Activated naive CD8-positive, alpha-beta T cell (primary cell): Measurements from ENCODE around the gene ADAM33.

Source experiments
- H3K27ac Mint-ChIP-seq: one replicate; pipeline ENCODE4 v1.8.0; 2021; ENCODE audit warnings: mixed read lengths
- H3K27me3 Mint-ChIP-seq: one replicate; pipeline ENCODE4 v1.8.0; 2021; ENCODE audit warnings: mixed read lengths
- H3K36me3 Mint-ChIP-seq: one replicate; pipeline ENCODE4 v1.8.0; 2021; ENCODE audit warnings: mixed read lengths
- H3K4me1 Mint-ChIP-seq: one replicate; pipeline ENCODE4 v1.8.0; 2021; ENCODE audit warnings: low read depth, mixed read lengths
- H3K4me3 Mint-ChIP-seq: one replicate; pipeline ENCODE4 v1.8.0; 2021; ENCODE audit warnings: mild to moderate bottlenecking, mixed read lengths
- H3K9me3 Mint-ChIP-seq: one replicate; pipeline ENCODE4 v1.8.0; 2021; ENCODE audit warnings: low read depth, mixed read lengths

The ADAM33 gene

GRCh38 chr20:3681931-3682781 lies at the start of gene ADAM33:
TSS of gene ADAM33 (minus strand) at chr20:3682010. CDS start at chr20:3682004, 6 bp downstream.
- H3K27ac Mint-ChIP-seq: no peak within 1 kb of the TSS
- H3K27me3 Mint-ChIP-seq: peaks cover 22% of the 10 kb centered on the region
- no peak within 1 kb of the TSS for H3K4me3 Mint-ChIP-seq
- no peaks in the 10 kb centered on the region for H3K36me3 Mint-ChIP-seq
- no peaks in the 10 kb centered on the region for H3K9me3 Mint-ChIP-seq
- H3K4me1 Mint-ChIP-seq: peaks cover 4% of the 10 kb centered on the region

GRCh38 chr20:3730803-3731672 lies 49.2 kb upstream of the ADAM33 start:
- H3K9me3 Mint-ChIP-seq: no peaks in the 10 kb centered on the region
- no peaks in the 10 kb centered on the region for H3K4me1 Mint-ChIP-seq
- H3K27ac Mint-ChIP-seq: no peak overlapping the region
- no peaks in the 10 kb centered on the region for H3K36me3 Mint-ChIP-seq
- H3K4me3 Mint-ChIP-seq: no peak overlapping the region
- H3K27me3 Mint-ChIP-seq: peaks cover 25% of the 10 kb centered on the region

- H3K27ac Mint-ChIP-seq: no peak overlapping the region
- H3K4me3 Mint-ChIP-seq: no peak overlapping the region
- no peaks in the 10 kb centered on the region for H3K9me3 Mint-ChIP-seq
- H3K27me3 Mint-ChIP-seq: peaks cover 28% of the 10 kb centered on the region
- no peaks in the 10 kb centered on the region for H3K36me3 Mint-ChIP-seq
- H3K4me1 Mint-ChIP-seq: no peaks in the 10 kb centered on the region
Measured at GRCh38 chr20:3729811-3730540, 48.2 kb upstream of the ADAM33 start.

- Mint-ChIP-seq H3K36me3 (no peaks in the 10 kb centered on the region), H3K4me3 (no peak overlapping the region), H3K27ac (no peak overlapping the region), H3K4me1 (no peaks in the 10 kb centered on the region), H3K27me3 (peaks cover 30% of the 10 kb centered on the region), H3K9me3 (no peaks in the 10 kb centered on the region)
Measured at GRCh38 chr20:3729378-3729777, 47.6 kb upstream of the ADAM33 start.

- no peaks in the 10 kb centered on the region for H3K36me3 Mint-ChIP-seq
- no peak overlapping the region for H3K4me3 Mint-ChIP-seq
- H3K9me3 Mint-ChIP-seq: no peaks in the 10 kb centered on the region
- H3K27ac Mint-ChIP-seq: no peak overlapping the region
- H3K4me1 Mint-ChIP-seq: no peaks in the 10 kb centered on the region
- H3K27me3 Mint-ChIP-seq: peaks cover 30% of the 10 kb centered on the region
Measured at GRCh38 chr20:3728876-3729275, 47.1 kb upstream of the ADAM33 start.

- H3K9me3 Mint-ChIP-seq: no peaks in the 10 kb centered on the region
- H3K36me3 Mint-ChIP-seq: no peaks in the 10 kb centered on the region
- no peak overlapping the region for H3K27ac Mint-ChIP-seq
- H3K4me3 Mint-ChIP-seq: no peak overlapping the region
- peaks cover 30% of the 10 kb centered on the region for H3K27me3 Mint-ChIP-seq
- no peaks in the 10 kb centered on the region for H3K4me1 Mint-ChIP-seq
Measured at GRCh38 chr20:3728354-3728753, 46.5 kb upstream of the ADAM33 start.

- H3K9me3 Mint-ChIP-seq: no peaks in the 10 kb centered on the region
- H3K36me3 Mint-ChIP-seq: no peaks in the 10 kb centered on the region
- peaks cover 30% of the 10 kb centered on the region for H3K27me3 Mint-ChIP-seq
- no peaks in the 10 kb centered on the region for H3K4me1 Mint-ChIP-seq
- H3K27ac Mint-ChIP-seq: no peak overlapping the region
- H3K4me3 Mint-ChIP-seq: no peak overlapping the region
Measured at GRCh38 chr20:3727401-3728021, 45.7 kb upstream of the ADAM33 start.

GRCh38 chr20:3724356-3724755 lies 42.5 kb upstream of the ADAM33 start:
- Mint-ChIP-seq H3K36me3 (no peaks in the 10 kb centered on the region), H3K27ac (no peak overlapping the region), H3K27me3 (peaks cover 18% of the 10 kb centered on the region), H3K9me3 (no peaks in the 10 kb centered on the region), H3K4me3 (no peak overlapping the region), H3K4me1 (no peaks in the 10 kb centered on the region)

- Mint-ChIP-seq H3K4me3 (no peak overlapping the region), H3K9me3 (no peaks in the 10 kb centered on the region), H3K27ac (no peak overlapping the region), H3K36me3 (no peaks in the 10 kb centered on the region), H3K27me3 (peaks cover 17% of the 10 kb centered on the region), H3K4me1 (no peaks in the 10 kb centered on the region)
Measured at GRCh38 chr20:3723284-3723683, 41.5 kb upstream of the ADAM33 start.

- no peak overlapping the region for H3K4me3 Mint-ChIP-seq
- no peak overlapping the region for H3K27ac Mint-ChIP-seq
- no peaks in the 10 kb centered on the region for H3K4me1 Mint-ChIP-seq
- peaks cover 9% of the 10 kb centered on the region for H3K27me3 Mint-ChIP-seq
- H3K9me3 Mint-ChIP-seq: no peaks in the 10 kb centered on the region
- no peaks in the 10 kb centered on the region for H3K36me3 Mint-ChIP-seq
Measured at GRCh38 chr20:3721912-3722311, 40.1 kb upstream of the ADAM33 start.

GRCh38 chr20:3720626-3721025 lies 38.8 kb upstream of the ADAM33 start:
- no peaks in the 10 kb centered on the region for H3K4me1 Mint-ChIP-seq
- no peak overlapping the region for H3K4me3 Mint-ChIP-seq
- H3K27me3 Mint-ChIP-seq: peaks cover 6% of the 10 kb centered on the region
- H3K36me3 Mint-ChIP-seq: no peaks in the 10 kb centered on the region
- no peaks in the 10 kb centered on the region for H3K9me3 Mint-ChIP-seq
- H3K27ac Mint-ChIP-seq: no peak overlapping the region

- Mint-ChIP-seq H3K36me3 (no peaks in the 10 kb centered on the region), H3K9me3 (no peaks in the 10 kb centered on the region), H3K27me3 (peaks cover 6% of the 10 kb centered on the region), H3K27ac (no peak overlapping the region), H3K4me3 (no peak overlapping the region), H3K4me1 (no peaks in the 10 kb centered on the region)
Measured at GRCh38 chr20:3720068-3720467, 38.3 kb upstream of the ADAM33 start.

- H3K9me3 Mint-ChIP-seq: no peaks in the 10 kb centered on the region
- no peak overlapping the region for H3K4me3 Mint-ChIP-seq
- H3K27ac Mint-ChIP-seq: no peak overlapping the region
- no peaks in the 10 kb centered on the region for H3K36me3 Mint-ChIP-seq
- H3K27me3 Mint-ChIP-seq: peaks cover 3% of the 10 kb centered on the region
- H3K4me1 Mint-ChIP-seq: no peaks in the 10 kb centered on the region
Measured at GRCh38 chr20:3719046-3719445, 37.2 kb upstream of the ADAM33 start.

- Mint-ChIP-seq H3K9me3 (no peaks in the 10 kb centered on the region), H3K27me3 (peaks cover 3% of the 10 kb centered on the region), H3K4me3 (no peak overlapping the region), H3K36me3 (no peaks in the 10 kb centered on the region), H3K27ac (no peak overlapping the region), H3K4me1 (no peaks in the 10 kb centered on the region)
Measured at GRCh38 chr20:3716195-3716834, 34.5 kb upstream of the ADAM33 start.
